Sciatic nerve (tissue), 2 donors: ENCODE data around the gene MAPKAP1. TPM values are rescaled to one million over a fixed set of nuclear protein-coding genes. Genes with fewer than 3 reads are reported as not detected.

Experiments
- ATAC-seq: fragments of 200-7000 bp; cut with Tn5 transposase; one replicate; pipeline ENCODE4 v1.9.1; 2020; ENCODE audit warnings: mild to moderate bottlenecking, moderate library complexity
- DNase-seq: peaks from one replicate; pipeline ENCODE4 v3.0.0-alpha.2; 2020; ENCODE audit warnings: low spot score
- intact Hi-C: fragments of 100-400 bp; cut with DNase I; formaldehyde crosslinking; loops from one replicate; pipeline ENCODE4 v1.14.2; 2022
- total RNA-seq: library from RNA; stranded (reverse); fragmentation: NEBNext Ultra II Directional; extraction: Animal tissue kit (Norgen Biotek cat#: 25700); gene quantifications from one replicate; pipeline ENCODE4 v1.2.1, GENCODE V29; 2021
- donor health status: DM: no; HTN: no; CAD: no.
- donor health status: DM: no; HTN: no; CAD: no.

The MAPKAP1 gene
- total RNA-seq, 1 donor from 2014 or later, result 54.6 TPM

GRCh38 chr9:125513303-125513667, 193.7 kb downstream of the MAPKAP1 start:
- intact Hi-C loops, result no loop called here
- DNase-seq, result no peak
- ATAC-seq, result no peak

GRCh38 chr9:125511789-125512660, 195.0 kb downstream of the MAPKAP1 start:
- DNase-seq (no peak), ATAC-seq (no peak)
- intact Hi-C loops, result no loop called here

- intact Hi-C loops, result no loop called here
- ATAC-seq (no peak), DNase-seq (no peak)
These were observed 196.0 kb downstream of the MAPKAP1 start for GRCh38 chr9:125510980-125511379.

DNA sequence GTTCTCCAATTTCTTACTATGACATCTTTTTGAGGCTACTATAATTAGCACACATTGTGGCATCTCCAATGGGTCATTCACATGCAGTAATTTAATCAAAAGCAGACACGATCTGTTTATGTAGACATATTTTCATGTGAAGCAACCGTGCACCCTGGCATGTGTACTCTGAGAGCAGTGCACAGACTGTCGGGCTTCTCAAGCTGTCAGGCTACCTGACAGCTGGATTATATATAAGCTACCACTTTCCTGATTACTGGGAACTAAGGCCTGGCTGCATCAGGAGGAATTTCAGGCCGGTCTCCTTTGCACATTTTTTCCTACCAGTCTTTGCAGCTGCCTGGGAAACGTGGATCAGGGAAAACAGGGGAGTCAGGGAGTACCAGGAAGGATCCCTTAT, 197.5 kb downstream of the MAPKAP1 start:
- intact Hi-C loops, result no loop called here
- no peak for DNase-seq
- no peak for ATAC-seq

GRCh38 chr9:125508249-125508648, 198.8 kb downstream of the MAPKAP1 start:
- DNase-seq (no peak), ATAC-seq (no peak)
- intact Hi-C loops, result no loop called here

- intact Hi-C loops, result no loop called here
- DNase-seq (no peak), ATAC-seq (no peak)
These were observed 199.8 kb downstream of the MAPKAP1 start for GRCh38 chr9:125507226-125507625.

DNA sequence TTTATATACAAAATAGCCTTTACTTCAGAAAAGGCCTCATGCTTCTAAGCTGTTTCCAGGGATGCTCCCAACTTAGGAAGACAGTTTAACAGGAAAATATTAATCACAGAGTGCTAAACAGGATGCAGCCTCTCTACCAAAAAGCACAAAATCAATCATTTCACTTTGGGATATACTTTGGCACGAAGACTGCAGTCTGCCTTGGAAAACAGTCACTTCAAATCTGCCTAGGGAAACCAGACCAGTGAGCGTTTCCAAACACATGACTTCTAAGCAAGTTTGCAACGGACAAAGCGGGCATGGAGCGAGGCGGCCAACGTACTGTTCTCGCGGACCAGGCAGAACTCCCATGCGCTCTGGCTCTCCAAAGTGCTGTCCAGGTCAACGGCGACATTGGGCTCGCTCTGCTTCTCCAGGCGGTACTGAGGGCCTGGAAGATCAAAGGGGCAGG, 201.0 kb downstream of the MAPKAP1 start:
- intact Hi-C loops, result no loop called here
- ATAC-seq (peak; percentile 30), DNase-seq (no peak)

GRCh38 chr9:125504616-125505015, 202.4 kb downstream of the MAPKAP1 start:
- DNase-seq (no peak), ATAC-seq (no peak)
- intact Hi-C loops, result no loop called here

DNA sequence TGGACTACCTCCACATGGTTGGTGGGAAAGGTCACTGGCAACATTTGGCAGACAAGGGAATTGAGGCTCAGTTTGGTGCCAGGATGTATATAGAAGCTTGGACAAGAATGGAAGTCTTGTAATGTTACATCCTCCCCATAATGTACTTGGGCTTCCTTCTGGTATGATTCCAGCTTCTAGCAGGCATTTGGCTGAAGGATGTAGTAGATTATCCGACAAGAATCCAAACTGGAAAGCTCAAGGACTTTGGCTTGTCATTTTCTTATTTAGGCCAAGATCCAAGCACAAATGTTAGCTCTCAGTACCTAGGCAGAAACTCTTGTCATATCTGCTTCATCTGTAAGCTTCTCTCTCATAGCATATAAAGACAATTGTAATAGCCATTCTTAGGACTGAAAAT, 209.1 kb downstream of the MAPKAP1 start:
- intact Hi-C loops, result no loop called here
- DNase-seq (no peak), ATAC-seq (no peak)

- no peak for ATAC-seq
- intact Hi-C loops, result no loop called here
- DNase-seq, result no peak
These were observed 209.5 kb downstream of the MAPKAP1 start for GRCh38 chr9:125497478-125497877.

GRCh38 chr9:125496313-125496834, 210.6 kb downstream of the MAPKAP1 start:
- intact Hi-C loops, result no loop called here
- ATAC-seq, result no peak
- DNase-seq, result no peak

GRCh38 chr9:125495172-125496119, 211.6 kb downstream of the MAPKAP1 start:
- intact Hi-C loops, result no loop called here
- DNase-seq (no peak), ATAC-seq (no peak)

GRCh38 chr9:125494653-125494915, 212.4 kb downstream of the MAPKAP1 start:
- intact Hi-C loops, result no loop called here
- ATAC-seq, result no peak
- DNase-seq, result no peak

- ATAC-seq, result no peak
- intact Hi-C loops, result no loop called here
- DNase-seq, result no peak
These were observed 212.9 kb downstream of the MAPKAP1 start for GRCh38 chr9:125493881-125494652.

DNA sequence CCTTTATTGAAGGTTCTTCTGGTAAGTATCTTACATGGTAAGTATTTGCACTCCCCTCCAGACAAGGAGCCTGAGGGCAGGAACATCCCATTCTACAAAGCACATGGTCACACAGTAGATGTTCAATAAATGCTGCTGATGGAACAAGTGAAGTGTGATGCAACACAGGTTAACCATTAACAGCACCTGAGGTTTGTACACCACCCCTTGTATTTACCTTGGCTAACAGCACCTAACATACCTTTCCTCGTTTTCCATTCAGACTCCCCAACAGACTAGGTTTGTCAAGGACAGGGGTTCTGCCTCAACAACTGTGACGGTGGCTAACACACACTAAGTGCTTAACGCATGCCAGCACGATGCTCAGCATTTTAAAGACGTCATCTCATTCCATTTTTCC, 213.6 kb downstream of the MAPKAP1 start:
- DNase-seq (no peak), ATAC-seq (no peak)
- intact Hi-C loops, result no loop called here

- DNase-seq (no peak), ATAC-seq (no peak)
These were observed 214.3 kb downstream of the MAPKAP1 start for GRCh38 chr9:125492719-125493118.

DNA sequence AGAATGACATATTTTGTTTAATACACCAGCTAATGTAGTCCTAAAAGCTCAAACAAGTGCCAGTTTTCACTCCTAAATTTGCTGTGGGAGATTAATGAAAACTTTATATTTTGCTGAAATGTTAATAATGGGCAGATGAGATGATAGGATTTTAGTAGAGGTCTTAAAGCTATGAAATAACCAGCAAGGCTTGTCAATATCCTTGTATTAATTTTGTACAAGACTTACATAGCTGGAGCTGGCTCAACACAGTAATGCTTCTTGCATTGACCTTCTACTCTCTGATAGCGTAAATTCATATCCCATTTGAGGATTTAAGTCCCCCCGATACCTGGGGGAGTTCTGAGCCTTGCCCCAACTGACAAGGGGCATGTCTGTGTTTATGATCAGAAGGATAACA, 219.2 kb downstream of the MAPKAP1 start:
- ATAC-seq (no peak), DNase-seq (no peak)
- intact Hi-C loops, result no loop called here

More at GRCh38 chr9:125492719-125493118, 214.3 kb downstream of the MAPKAP1 start:
- intact Hi-C loops, result no loop called here

DNA sequence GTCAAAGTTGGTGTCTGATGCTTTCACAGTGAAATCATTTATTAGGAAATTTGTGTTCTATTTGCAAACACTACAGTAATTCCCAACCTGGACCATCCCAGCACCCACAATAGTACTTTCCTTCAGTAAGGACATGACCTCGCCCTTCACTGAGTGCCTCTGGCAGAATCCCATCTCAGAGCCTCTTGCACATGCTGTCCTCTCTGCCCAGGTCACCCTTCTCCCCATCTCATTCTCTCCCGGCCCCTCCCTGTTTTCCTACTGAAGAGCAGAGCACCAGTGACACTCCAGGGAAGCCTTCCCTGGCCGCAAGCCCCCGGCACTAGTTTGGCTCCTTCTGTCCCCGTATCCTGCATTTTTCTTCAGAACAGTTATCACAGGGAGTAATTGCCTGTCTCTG, 220.4 kb downstream of the MAPKAP1 start:
- intact Hi-C loops, result no loop called here
- peak; percentile 80 for ATAC-seq

DNA sequence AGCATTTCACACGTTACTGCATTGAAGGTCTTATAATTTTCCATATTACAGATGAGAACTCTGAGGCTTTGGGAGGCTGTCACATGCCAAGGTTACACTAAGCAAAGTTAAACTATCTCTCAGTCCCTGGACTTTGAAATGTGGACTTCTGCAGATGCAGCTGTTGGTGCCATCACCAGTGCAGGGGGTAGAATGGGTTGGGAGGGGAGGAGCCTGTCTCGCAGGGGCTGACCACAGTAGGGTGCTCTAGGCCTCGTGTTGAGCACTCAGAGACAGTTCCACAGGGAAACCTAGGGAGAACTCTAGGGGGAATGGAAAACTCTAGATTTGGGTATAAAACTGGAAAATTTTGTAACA, 220.9 kb downstream of the MAPKAP1 start:
- intact Hi-C loops, result no loop called here
- DNase-seq, result no peak
- ATAC-seq, result peak; percentile 37

More for the DNA sequence above, 220.4 kb downstream of the MAPKAP1 start:
- DNase-seq, result no peak
